Activated B cell treated with CpG ODN at 0.5 μM for 24 hours (primary cell): Measurements from ENCODE around the gene CLSTN1. TPM values are rescaled to one million over a fixed set of nuclear protein-coding genes. Genes with fewer than 3 reads are reported as not detected.

Experiments used
- ATAC-seq: fragments of 200-7000 bp; cut with Tn5 transposase; one replicate; pipeline ENCODE4 v1.10.0; 2021; ENCODE audit warnings: low read depth, mild to moderate bottlenecking, moderate library complexity
- CTCF ChIA-PET: fragments of 350-600 bp; sonication (Branson Sonifier 250); formaldehyde crosslinking; loops from one replicate; lab custom pipeline; 2021; ENCODE audit warnings: antibody characterized with exemption; lab: Charles Lee
- POLR2A ChIA-PET: fragments of 350-600 bp; sonication (Branson Sonifier 250); formaldehyde crosslinking; loops from one replicate; lab custom pipeline; 2021; ENCODE audit warnings: antibody characterized with exemption; lab: Charles Lee
- DNase-seq: peaks from one replicate; pipeline ENCODE4 v3.0.0; 2022
- H3K27ac Mint-ChIP-seq: one replicate; pipeline ENCODE4 v1.8.0; 2020; ENCODE audit warnings: mixed read lengths
- H3K27me3 Mint-ChIP-seq: one replicate; pipeline ENCODE4 v1.8.0; 2021; ENCODE audit warnings: mixed read lengths
- H3K36me3 Mint-ChIP-seq: one replicate; pipeline ENCODE4 v1.8.0; 2021; ENCODE audit warnings: low read depth, mixed read lengths
- H3K4me1 Mint-ChIP-seq: one replicate; pipeline ENCODE4 v1.8.0; 2021; ENCODE audit warnings: mixed read lengths
- H3K4me3 Mint-ChIP-seq: one replicate; pipeline ENCODE4 v1.8.0; 2020; ENCODE audit warnings: mild to moderate bottlenecking, mixed read lengths
- H3K9me3 Mint-ChIP-seq: one replicate; pipeline ENCODE4 v1.8.0; 2020; ENCODE audit warnings: mixed read lengths
- intact Hi-C: fragments of 100-400 bp; cut with micrococcal nuclease; formaldehyde crosslinking; loops from one replicate; pipeline ENCODE4 v1.15.1; 2024
- total RNA-seq: library from RNA; stranded (reverse); gene quantifications from 2 replicates; pipeline ENCODE4 v1.2.3, GENCODE V29; 2022
- TF ChIP-seq, protein P1 (sequence below): fragments of 200-600 bp; IDR thresholded peaks from one replicate; pipeline ENCODE4 v1.8.0; 2022; ENCODE audit warnings: antibody characterized with exemption, mild to moderate bottlenecking

The CLSTN1 gene
- total RNA-seq, 1 donor from 2014 or later = 50.7 TPM

DNA sequence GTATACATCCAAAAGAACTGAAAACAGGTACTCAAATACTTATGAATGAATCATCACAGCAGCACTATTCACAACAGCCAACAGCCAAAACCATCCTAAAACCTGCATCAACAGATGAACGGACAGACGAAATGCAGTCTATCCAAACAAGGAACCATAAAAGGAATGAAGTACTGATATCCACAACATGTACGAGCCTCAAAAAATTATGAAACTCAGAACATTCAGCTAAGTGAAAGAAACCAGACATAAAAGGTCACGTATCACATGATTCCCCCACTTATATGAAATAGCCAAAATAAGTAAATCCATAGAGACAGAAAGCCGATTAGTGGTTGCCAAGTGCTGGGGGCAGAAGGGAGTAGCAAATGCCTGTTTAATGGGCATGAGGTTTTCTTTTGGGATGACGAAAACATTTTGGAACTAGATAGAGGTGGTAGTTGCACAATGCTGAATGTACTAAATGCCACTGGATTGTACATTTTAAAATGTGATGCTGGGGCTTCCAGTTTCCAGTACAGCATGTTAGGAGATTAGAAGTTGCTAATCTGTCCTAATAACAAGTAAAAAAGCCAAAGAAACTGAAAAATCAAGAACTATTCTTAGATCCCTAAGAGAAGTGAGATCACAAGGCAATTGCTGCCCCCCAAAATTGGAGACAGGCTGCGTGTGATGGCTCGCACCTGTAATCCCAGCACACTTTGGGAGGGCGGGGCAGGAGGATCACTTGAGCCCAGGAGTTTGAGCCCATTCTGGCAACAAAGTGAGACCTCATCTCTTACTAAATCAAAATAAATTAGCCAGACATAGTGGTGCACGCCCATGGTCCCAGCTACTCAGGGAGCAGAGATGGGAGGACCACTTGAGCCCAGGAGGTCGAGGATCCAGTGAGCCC lies 25.3 kb downstream of the CLSTN1 start:
- CTCF ChIA-PET = interaction anchor here (0.8 to 1.8 kb wide), 5 partner anchors 12 to 70 kb away, joined by 4 to 16 read pairs (median 5); no protein-coding TSS in a partner anchor
- Mint-ChIP-seq H3K36me3 (peaks cover 2% of the 10 kb centered on the region), H3K27me3 (no peaks in the 10 kb centered on the region), H3K4me1 (peaks cover 46% of the 10 kb centered on the region), H3K4me3 (no peak overlapping the region), H3K27ac (no peak overlapping the region), H3K9me3 (no peaks in the 10 kb centered on the region)
- no peak for DNase-seq
- intact Hi-C loops = no loop called here
- TF ChIP-seq, protein P1, sequence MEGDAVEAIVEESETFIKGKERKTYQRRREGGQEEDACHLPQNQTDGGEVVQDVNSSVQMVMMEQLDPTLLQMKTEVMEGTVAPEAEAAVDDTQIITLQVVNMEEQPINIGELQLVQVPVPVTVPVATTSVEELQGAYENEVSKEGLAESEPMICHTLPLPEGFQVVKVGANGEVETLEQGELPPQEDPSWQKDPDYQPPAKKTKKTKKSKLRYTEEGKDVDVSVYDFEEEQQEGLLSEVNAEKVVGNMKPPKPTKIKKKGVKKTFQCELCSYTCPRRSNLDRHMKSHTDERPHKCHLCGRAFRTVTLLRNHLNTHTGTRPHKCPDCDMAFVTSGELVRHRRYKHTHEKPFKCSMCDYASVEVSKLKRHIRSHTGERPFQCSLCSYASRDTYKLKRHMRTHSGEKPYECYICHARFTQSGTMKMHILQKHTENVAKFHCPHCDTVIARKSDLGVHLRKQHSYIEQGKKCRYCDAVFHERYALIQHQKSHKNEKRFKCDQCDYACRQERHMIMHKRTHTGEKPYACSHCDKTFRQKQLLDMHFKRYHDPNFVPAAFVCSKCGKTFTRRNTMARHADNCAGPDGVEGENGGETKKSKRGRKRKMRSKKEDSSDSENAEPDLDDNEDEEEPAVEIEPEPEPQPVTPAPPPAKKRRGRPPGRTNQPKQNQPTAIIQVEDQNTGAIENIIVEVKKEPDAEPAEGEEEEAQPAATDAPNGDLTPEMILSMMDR = no peak
- POLR2A ChIA-PET = interaction anchor here (1.8 kb wide), 1 partner anchor 13 kb away, joined by 6 read pairs; no protein-coding TSS in a partner anchor
- ATAC-seq = no peak

DNA sequence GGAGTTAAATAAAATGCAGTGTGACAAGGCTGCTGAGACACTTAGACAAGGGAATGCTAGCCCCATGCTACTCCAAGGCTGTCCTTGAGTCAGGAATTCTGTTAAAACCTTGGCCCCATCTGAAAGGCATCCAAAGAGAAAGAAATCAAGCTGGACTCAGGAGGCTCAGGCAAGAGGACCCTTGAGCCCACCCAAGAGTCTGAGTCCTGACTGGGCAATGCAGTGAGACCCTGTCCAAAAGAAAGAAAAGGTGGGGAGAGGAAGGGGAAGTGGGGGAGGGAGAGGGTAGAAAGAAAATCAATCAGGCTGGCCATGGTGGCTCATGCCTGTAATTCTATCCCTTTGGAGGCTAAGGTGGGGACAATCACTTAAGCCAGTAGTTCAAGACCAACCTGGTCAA lies 26.7 kb downstream of the CLSTN1 start:
- no peak overlapping the region for H3K4me3 Mint-ChIP-seq

DNA sequence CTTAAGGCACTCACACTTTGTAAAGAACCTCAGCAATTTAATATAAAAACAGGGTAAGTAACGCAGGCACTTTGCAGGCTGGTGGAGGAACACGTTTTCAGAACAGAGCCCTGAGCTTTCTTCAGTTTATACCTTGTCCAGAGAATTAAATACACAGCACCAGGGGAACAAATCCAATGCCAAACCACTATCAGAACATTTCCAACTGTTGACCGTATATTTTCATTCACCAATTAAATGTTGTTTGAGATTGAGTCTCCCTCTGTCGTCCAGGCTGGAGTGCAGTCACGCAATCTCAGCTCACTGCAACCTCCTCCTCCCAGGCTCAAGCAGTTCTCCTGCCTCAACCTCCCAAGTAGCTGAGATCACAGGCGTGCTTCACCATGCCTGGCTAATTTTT lies 29.7 kb downstream of the CLSTN1 start:
- Mint-ChIP-seq H3K4me3 (no peak overlapping the region), H3K27me3 (no peaks in the 10 kb centered on the region), H3K9me3 (no peaks in the 10 kb centered on the region), H3K27ac (no peak overlapping the region), H3K36me3 (peaks cover 2% of the 10 kb centered on the region), H3K4me1 (peaks cover 30% of the 10 kb centered on the region)
- DNase-seq (no peak), ATAC-seq (no peak)
- POLR2A ChIA-PET = interaction anchor here (0.5 kb wide), 1 partner anchor 10 kb away, joined by 4 read pairs; no protein-coding TSS in a partner anchor
- CTCF ChIA-PET = no interaction called here
- TF ChIP-seq, protein P1 = no peak
- intact Hi-C loops = no loop called here

More for the DNA sequence above, 26.7 kb downstream of the CLSTN1 start:
- Mint-ChIP-seq H3K27ac (no peak overlapping the region), H3K36me3 (peaks cover 2% of the 10 kb centered on the region), H3K9me3 (no peaks in the 10 kb centered on the region), H3K27me3 (no peaks in the 10 kb centered on the region), H3K4me1 (peaks cover 41% of the 10 kb centered on the region)
- CTCF ChIA-PET = interaction anchor here (1.8 kb wide), 2 partner anchors 11 to 13 kb away, joined by 9 to 16 read pairs; no protein-coding TSS in a partner anchor
- TF ChIP-seq, protein P1 = no peak
- ATAC-seq = no peak
- intact Hi-C loops = loop anchor here (1.0 kb wide), 1 partner anchor 12 kb away; no protein-coding TSS in a partner anchor
- POLR2A ChIA-PET = interaction anchor here (0.6 to 1.8 kb wide), 3 partner anchors 11 to 154 kb away, joined by 3 to 6 read pairs (median 4); no protein-coding TSS in a partner anchor
- DNase-seq = no peak

DNA sequence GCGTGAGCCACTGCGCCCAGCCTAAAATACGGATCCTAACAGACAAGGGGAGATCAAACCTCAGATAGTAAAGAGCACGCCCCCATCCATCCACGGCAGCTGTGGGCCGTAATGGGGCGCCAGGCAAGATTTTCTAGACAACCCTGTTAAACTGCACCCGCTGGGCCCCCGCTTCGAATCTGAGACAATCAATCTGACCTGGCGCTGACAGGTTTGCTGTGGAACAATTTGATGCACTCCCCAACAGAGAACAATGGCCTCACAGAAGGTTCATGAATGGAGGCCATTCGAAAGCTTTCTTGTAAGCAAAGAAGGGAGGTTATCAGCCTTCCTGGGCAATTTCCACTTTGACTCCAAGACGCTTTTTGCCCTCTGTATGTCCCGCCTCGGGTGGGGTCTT lies 30.5 kb downstream of the CLSTN1 start:
- DNase-seq (no peak), ATAC-seq (no peak)
- POLR2A ChIA-PET = no interaction called here
- CTCF ChIA-PET = no interaction called here
- intact Hi-C loops = no loop called here
- H3K27me3 Mint-ChIP-seq = no peaks in the 10 kb centered on the region
- TF ChIP-seq, protein P1 = no peak
- H3K4me1 Mint-ChIP-seq = peaks cover 27% of the 10 kb centered on the region
- no peaks in the 10 kb centered on the region for H3K9me3 Mint-ChIP-seq
- H3K36me3 Mint-ChIP-seq = peaks cover 2% of the 10 kb centered on the region
- H3K27ac Mint-ChIP-seq = no peak overlapping the region
- no peak overlapping the region for H3K4me3 Mint-ChIP-seq
